GM11168 (cell line): ENCODE data around the gene RNASEH2B.

Source experiments
- in situ Hi-C: fragments of 300-500 bp; cut with MboI; formaldehyde crosslinking; loops from one replicate; pipeline ENCODE4 v1.12.0; 2022; ENCODE audit warnings: low sequenced_read_pairs; ENCODE audit not compliant: unreplicated experiment

Gene RNASEH2B

DNA sequence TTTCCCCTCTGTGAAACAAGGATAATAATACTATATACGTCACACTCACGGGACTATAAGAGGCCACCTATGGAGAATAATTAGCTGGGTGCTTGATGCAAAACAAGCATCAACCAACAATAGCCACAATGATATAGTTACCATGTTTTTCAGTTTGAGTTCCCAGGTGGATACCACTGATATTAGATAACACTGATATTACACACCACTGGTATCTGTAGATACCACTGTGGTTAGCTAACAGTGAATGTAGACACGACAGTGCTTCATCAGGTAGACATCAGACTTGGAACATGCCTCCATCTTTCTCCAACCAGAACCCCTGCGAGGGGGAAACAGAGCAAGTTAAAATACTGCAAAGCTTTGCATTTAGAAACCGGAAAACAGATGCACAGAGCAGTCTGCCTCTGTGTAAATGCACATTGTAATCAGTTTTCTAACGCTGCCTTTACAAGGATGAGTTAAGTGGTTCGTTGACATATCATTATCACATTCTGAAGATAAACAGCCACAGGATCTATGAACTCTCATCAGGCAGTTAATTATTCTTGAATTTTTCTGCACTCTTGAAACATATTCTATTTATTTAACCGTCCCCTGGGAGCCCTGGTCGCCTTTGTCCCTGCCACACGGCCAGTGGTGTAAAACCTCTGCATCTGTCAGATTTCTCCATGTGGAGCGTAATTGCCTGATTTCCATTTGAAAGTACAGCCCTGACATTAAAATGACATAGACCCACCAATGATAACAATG is 80.7 kb downstream of the RNASEH2B start:
- in situ Hi-C loops, result no loop called here

DNA sequence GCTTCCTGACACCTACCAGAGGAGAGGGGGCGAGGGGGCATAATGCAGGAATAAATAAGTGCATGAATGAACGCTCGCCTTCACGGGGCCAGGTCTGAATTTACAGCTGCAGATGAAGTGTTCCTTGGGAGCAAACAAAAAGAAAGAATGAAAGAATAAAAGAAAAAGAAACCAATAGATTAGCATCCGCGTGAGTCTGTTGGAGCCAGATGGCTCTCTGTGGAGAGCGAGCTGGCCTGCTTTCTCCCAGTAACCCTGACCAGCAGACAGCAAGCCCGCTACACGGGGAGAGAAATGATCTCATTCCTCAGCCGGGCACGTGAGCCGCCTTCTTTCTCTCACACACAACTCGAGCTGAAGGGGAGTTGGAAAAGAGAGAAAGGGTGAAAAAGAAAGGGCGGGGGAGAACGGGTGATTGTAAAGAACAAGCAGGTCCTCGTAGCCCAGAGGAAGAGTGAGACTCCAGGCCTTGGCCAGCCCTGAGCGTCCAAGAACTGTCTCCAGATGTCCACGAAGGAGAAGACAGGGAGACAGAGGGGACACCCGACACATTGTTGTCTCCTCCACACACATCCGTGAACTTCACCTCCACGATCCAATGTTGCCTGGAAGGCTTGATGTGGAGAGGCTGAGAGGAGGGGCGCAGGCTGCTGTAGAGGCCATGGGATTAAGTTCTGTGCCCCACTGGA is 81.4 kb downstream of the RNASEH2B start:
- in situ Hi-C loops, result no loop called here

DNA sequence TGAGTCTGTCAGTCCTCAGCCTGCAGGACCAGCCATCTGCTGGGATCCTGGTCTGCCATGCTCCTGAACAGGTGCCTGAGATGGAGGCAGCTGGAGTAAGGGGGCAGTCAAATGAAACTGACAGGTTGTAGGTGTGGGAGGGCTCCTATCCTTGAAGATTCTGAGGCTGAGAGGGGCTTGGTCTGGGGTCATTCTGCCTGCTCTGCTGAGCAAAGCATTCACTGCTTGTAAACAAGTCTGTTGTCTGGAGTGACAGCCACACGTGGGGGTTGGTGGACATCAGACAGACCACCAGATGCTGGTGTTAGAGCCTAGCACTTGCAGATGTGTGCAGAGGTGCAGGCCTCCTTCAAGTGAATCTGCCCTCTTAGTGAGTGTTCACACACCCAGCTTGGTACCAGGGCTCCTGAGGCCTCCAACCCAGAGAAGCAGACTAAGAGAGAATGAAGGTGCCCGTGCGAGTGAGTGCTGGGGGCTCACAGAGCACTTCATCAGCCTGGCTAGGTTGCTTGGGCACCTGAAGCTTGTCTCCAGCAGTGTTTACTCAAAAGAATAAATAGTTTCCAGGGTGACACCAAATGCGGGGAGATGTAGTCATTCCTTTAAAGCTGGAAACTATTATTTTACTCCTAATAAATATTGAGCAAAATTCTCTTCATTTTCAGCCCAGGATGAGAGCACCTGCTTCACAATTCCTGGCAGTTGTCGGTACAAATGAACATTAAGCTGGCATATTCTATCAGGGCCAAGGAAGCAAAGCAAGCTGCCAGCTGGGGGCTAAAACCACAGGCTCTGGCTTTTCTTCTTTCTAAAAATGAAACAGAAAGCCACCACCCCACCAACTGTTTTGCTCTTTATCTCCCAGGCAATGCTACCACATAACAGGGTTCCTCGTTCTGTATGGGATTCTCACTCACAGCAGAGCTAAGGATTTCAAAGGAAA is 82.3 kb downstream of the RNASEH2B start:
- in situ Hi-C loops, result no loop called here

DNA sequence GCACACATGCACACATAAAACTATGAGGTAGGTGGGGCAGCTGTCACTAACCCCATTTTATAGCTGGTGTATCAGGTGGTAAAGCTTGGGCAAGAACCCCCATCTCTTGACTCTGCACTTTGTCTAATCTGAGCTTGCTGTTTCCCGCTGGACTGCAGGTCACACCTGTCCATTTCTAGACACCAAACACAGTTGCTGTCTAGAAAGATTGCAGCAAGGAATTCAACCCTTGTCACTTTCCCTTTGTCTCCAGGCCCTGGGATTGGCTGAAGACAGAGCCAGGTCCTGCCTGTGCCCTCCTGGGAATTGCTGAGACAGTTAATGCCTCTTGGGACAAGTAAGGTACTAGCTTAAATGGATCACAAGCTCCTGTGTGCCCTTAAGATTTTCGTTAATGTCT is 83.8 kb downstream of the RNASEH2B start:
- in situ Hi-C loops, result no loop called here

DNA sequence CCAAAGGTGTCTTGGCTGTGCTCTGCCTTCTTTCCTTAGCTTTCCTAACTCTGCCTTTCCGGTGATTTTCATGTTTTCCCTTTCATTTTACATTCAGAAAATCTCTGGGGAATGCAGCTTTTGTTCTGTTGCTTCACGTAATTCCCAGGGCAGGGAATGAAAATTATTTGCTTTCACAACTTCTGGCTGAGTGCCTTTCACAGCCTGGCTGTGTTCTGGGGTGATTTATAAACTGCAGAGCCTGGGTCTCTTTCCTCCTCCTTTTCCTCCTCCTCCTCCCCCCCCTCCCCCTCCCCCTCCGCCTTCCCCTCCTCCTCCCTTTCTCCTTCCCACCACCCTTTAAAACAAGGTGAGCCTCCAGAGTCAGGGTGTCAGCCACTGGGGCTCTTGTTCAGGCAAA is 84.3 kb downstream of the RNASEH2B start:
- in situ Hi-C loops, result no loop called here

DNA sequence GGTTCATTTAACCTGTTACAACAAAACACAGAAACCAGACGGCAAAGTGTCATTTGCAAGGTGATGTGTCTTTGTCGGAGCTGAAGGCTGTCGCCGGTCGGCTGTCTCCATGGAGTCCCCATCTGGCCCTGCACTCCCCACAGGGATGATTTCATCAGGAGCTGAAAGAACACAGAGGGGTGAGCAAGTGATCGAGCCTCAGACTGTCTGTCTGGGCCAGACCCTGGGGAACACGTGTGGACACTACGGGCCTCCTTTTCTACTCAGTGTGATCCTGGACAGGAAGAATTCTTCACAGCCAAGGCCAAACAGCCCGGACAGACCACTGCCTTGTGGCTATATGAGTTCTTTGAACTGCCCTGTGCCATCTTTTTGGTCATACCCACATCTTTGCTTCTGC is 85.1 kb downstream of the RNASEH2B start:
- in situ Hi-C loops, result no loop called here

DNA sequence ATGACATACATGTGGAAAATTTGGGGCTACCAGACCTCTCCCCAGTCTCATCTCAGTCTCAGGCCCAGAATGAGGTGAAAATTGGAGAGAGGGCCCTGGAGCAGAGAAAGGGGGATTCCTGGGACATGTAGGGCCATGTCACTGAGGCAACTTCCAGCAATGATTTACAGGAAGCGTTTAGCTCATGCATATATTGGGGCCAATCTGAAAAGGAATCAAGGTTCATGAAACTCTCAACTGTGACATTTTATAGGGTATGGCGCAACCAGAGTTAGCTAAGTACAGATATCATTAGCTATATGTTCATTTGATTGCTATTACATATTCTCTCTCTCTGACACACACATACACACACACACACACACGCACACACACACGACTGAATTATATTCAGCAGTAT is 86.3 kb downstream of the RNASEH2B start:
- in situ Hi-C loops, result no loop called here

DNA sequence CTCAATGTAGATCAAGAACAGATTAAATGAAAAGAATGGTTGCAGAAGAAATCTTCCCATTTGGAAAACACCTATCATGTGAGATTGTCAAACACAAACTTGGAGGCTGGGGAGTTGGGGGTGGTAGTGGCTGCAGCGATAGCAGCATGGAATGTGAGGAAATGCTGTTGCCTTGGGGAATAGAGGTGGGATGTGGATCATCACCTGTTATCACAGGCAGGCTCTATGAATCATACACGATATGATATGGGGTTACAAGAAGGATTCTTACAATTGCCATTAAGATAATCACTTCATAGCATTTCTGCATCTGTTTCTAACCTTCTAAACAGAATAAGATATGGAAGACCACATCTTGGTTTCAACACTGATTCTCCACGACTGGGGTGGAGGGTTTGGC is 88.7 kb downstream of the RNASEH2B start:
- in situ Hi-C loops, result no loop called here

DNA sequence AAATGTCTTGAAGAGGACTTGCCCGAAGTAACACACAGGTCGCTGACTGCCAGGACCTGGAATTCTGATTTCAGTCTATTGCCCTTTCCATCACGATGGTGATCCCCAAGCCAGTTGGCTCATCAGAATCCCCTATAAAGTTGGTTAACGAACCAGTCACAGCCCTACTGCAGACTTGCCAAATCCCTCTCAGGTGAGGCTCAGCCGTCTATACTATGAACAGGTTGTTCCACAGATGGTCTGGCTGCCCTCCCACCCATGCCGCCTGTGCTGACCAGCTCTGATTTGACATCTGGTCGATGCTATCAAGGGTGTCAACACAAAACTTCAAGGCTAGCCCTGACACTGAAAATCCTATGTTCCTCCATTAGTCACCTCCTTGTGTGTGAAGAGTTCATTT is 90.0 kb downstream of the RNASEH2B start:
- in situ Hi-C loops, result no loop called here

DNA sequence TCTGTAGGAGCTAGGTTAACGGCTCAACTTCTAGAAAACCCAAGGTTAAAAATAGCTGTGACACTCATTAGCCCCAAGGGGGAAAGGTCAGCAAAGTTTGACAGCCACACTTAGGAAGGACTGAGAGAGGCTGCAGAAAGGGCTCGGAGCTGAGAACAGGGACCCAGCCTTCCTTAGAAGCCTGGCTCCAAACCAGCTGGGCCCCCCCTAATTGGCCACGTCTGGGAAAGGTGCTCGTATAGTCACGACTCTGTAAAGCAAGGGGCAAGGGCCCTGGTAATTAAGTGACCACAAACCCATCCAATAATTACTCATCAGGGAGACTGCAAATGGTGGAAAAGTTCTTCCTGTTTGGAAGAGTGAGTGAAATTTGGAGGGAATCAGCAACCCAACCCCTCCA is 90.5 kb downstream of the RNASEH2B start:
- in situ Hi-C loops, result no loop called here

DNA sequence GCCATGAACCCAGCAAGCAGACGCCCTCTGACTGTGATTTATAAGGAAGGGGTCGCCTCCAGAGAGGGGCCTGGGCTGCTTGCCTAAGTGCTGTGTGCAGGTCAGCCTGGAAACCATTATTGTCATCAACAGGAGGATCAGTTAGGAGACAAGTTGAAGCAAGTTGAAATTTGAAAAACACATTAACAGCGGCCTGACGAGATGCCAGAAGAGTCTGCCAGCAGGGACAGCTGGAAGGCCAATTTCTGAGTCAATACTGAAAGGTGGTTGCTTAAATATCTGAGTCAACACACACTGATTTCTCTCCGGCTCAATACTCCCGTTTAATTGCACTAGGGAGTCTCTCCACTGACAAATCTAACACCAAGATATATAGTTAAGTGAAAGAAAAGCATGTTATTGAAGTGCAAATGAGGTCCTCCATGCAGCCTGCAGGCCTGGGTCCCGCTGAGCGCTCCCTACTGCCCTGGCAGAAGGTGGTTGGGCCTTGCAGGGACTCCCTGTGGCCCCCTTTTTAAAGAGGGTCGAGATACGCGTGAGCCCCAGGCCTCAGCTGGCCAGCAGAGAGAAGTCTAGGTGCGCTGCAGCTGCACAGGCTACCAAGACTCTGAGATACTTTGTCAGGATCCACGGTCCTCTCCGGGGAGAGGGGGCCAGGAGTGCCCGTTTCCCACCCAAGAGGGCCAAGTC is 91.1 kb downstream of the RNASEH2B start:
- in situ Hi-C loops, result no loop called here

DNA sequence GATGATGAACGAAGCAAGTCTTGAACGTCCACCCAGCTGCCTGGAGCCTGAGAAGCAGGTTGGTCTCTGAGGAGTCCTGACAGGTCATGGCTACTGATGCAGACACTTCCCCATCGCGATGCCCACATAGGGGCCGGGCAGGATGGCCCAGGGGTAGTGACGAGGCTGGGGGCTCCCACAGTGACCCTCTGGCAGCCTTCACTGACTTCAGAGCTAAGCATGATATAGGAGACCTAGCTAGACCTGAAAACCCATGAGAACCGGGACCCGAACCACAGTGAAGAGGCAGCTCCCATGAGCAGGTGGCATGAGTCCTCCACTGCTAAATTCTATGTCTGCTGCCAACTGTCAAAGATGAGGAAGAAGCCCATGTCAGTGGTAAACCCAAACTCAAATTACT is 91.7 kb downstream of the RNASEH2B start:
- in situ Hi-C loops, result no loop called here

DNA sequence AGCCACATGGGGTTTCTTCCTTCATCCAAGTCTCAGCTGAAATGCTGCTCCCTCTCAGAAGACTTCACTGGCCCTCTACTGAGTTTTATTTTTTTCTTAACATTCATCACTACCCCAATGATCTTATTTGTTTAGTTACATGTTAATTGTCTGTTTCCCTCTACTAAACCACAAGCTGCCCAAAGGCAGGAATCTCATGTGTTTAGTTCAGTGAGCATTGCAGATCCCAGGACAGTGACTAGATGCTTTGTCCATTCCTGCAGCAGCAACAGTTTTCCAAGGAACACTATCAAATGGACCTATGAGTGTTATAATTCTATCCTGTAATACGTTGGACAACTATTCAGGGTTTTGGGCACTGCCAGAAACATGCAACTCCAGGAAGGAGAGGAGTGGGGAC is 93.1 kb downstream of the RNASEH2B start:
- in situ Hi-C loops, result no loop called here

DNA sequence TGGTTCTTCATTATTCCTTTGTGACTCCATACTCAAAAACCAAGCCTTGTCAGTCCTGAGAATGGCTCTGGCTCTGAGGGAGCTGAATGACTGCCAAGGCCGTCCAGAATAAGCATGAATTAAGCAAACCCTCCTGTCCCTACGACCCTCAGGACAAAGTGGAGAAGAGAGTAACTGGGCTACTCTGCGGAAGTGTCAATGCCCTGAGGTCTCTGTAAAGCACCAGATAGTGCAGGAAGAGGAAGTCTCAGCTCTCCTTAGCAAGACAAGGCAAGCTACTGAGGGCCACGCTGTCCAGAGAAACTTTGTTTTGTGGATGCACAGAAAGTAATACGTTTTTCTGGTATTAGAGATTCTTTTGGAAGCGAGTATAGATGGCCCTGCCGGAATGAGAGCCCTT is 94.1 kb downstream of the RNASEH2B start:
- in situ Hi-C loops, result no loop called here

DNA sequence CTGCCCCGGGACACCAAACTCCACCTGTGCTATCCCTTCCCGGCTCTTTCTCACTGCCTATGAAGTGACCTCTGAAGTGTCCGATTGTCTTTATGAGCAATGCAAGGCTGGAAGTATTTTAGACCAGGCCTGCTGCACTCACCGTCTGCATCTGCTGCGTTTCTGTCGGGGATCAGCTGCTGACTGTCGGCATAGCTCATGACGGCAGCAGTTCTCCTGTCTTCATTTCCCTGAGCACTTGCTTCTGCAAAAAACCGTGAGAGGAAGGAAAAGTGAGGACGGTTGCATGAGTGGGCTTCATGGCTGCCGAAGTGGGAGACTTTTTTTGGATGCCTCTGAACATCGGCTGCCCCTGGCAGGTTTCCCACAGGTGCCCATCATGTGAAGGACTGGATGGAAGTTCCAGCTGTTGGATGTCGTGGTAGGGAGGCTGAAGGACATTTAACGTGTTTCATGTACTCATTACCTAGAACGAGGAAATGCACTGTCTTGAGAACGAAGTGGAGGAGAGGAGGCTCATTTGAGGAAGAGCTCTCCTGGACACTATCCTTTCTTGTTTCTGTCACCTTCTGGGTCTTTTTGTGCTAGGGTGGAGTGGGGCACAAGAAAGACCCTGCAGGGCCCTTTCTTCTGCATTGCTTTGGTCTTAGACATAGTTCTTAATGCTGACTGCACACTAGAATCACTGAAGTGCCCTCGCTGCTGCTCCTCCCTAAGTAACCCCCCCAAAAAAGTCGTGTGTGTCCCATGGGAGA is 94.7 kb downstream of the RNASEH2B start:
- in situ Hi-C loops, result no loop called here

DNA sequence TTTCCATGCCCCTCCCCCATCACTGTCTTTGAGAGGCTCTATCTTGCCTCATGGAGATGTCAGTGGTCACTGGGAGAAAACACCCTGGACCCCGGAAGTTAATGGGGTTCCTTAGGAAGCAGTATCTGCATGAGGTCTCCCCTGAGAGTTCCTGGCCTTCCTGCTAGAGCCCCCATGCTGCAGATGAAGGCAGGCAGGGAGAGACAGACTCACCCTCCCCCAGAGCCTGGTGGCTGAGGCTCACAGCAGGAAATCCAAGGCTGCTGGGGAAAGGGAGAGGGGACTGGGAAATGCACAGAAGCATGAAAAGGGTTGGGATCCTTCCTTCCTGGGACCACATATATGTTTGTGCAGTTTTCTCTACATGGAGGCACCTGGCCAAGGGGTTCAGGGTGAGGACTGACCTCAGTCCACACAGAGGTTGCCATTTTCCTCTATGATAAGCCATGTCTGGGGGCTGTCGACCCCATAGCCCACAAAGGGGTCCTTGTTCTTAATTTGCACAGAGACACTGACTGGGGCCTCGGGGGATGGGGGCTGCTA is 95.4 kb downstream of the RNASEH2B start:
- in situ Hi-C loops, result no loop called here

DNA sequence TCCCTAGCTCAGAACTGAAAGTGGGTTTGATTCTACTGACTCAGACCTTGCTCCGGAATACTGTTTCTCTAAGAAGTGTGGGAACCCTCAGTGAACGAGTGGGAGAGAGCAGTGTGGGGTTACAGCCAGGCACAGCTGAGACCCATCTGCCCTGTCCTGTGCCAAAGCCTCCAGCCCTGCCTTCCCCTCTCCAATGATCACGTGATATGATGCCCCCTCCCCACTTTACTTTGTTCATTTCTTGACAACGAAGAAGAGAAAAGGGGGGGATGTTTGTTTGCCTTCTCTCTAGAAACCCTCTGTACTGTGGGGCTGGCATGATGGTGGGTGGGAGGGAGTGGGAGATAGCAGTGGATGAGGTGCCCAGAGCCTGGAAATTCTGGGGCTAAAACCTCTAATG is 96.0 kb downstream of the RNASEH2B start:
- in situ Hi-C loops, result no loop called here
